ENCODE measurements around the gene EIF2B5.

GRCh38 chr3:184180165-184180564, 45.0 kb downstream of the EIF2B5 start:
- TF ChIP-seq, protein P1, sequence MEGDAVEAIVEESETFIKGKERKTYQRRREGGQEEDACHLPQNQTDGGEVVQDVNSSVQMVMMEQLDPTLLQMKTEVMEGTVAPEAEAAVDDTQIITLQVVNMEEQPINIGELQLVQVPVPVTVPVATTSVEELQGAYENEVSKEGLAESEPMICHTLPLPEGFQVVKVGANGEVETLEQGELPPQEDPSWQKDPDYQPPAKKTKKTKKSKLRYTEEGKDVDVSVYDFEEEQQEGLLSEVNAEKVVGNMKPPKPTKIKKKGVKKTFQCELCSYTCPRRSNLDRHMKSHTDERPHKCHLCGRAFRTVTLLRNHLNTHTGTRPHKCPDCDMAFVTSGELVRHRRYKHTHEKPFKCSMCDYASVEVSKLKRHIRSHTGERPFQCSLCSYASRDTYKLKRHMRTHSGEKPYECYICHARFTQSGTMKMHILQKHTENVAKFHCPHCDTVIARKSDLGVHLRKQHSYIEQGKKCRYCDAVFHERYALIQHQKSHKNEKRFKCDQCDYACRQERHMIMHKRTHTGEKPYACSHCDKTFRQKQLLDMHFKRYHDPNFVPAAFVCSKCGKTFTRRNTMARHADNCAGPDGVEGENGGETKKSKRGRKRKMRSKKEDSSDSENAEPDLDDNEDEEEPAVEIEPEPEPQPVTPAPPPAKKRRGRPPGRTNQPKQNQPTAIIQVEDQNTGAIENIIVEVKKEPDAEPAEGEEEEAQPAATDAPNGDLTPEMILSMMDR (IDR thresholded peaks at IDR 0.05; ENCODE audit: borderline replicate concordance, extremely low read depth, low read length, poor library complexity, severe bottlenecking) = no peak
- TF ChIP-seq EZH2 (IDR thresholded peaks at IDR 0.05; ENCODE audit: borderline replicate concordance, low read depth, low read length, severe bottlenecking) = no peak

All from DND-41 (cell line).